Adrenal gland (tissue), 12 donors: ENCODE data around the gene PRPF6. TPM values are rescaled to one million over a fixed set of nuclear protein-coding genes. Genes with fewer than 3 reads are reported as not detected.

Experiments
- DNase-seq, 7 donors: peaks; one replicate each; pipeline ENCODE4 v3.0.0-alpha.2; 2019 to 2020
- H3K27ac ChIP-seq, 5 donors: fragments of 200-600 bp; sonication (generic) in 4 of 5; 1 replicate in 3 of 5; 2 replicates in 2 of 5; pipeline versions ENCODE4 v1.5.1 to v1.8.0; 2016 to 2020; ENCODE audit warnings: mild to moderate bottlenecking in 1 of 5
- H3K27me3 ChIP-seq: fragments of 200-600 bp; 2 replicates; pipeline ENCODE4 v1.8.0; 2021
- H3K36me3 ChIP-seq, 2 donors: fragments of 200-600 bp; replicated peaks in 1 of 2; 1 replicate in 1 of 2; 2 replicates in 1 of 2; pipeline versions ENCODE4 v1.5.1 to v1.8.0; 2018 to 2022
- H3K4me1 ChIP-seq, 2 donors: fragments of 200-600 bp; replicated peaks in 1 of 2; 1 replicate in 1 of 2; 2 replicates in 1 of 2; pipeline versions ENCODE4 v1.5.1 to v1.8.0; 2018 to 2021
- H3K4me3 ChIP-seq, 4 donors: fragments of 200-600 bp; sonication (generic) in 3 of 4; one replicate each; pipeline ENCODE4 v1.5.1; 2016 to 2018
- H3K9me3 ChIP-seq, 3 donors: fragments of 200-600 bp; sonication (generic) in 1 of 3; replicated peaks in 1 of 3; 1 replicate in 2 of 3; 2 replicates in 1 of 3; pipeline versions ENCODE4 v1.5.1 to v1.8.0; 2016 to 2021
- CTCF ChIP-seq, 6 experiments: fragments of 450-650 bp in 4 of 6; fragments of 200-600 bp in 2 of 6; sonication (generic) in 1 of 6; IDR thresholded peaks; 1 replicate in 5 of 6; 2 replicates in 1 of 6; pipeline versions ENCODE4 v1.5.1 to v1.8.0; 2016 to 2021; ENCODE audit warnings: antibody characterized with exemption in 6 of 6, mild to moderate bottlenecking in 2 of 6, moderate library complexity in 1 of 6
- POLR2A ChIP-seq, 2 donors: fragments of 450-650 bp; IDR thresholded peaks; one replicate each; pipeline ENCODE4 v1.6.1; 2017; ENCODE audit warnings: antibody characterized with exemption in 2 of 2, mild to moderate bottlenecking in 2 of 2, moderate library complexity in 1 of 2
- WGBS, 4 donors: extraction: QIAGEN DNeasy Blood & Tissue Kit in 2 of 4; methylation state at CpG; one replicate each; pipeline versions ENCODE4 v1.1.5 to v1.1.7; 2013 to 2017; 5-methylcytosine and 5-hydroxymethylcytosine counted together
- intact Hi-C, 2 donors: fragments of 100-400 bp; cut with DNase I; formaldehyde crosslinking; loops; one replicate each; pipeline versions ENCODE4 v1.14.1 to v1.15.0; 2022 to 2023
- polyA plus RNA-seq, 3 donors: library from polyadenylated mRNA; stranded (reverse); fragments of 200-250 nt in 2 of 3; fragments of 350-450 nt in 1 of 3; fragmentation: Illumina TruSeq in 1 of 3; extraction: RNeasy Lipid Tissue Mini Kit (QIAGEN cat#74804) in 1 of 3; gene quantifications; one replicate each; pipeline ENCODE4 v1.2.3, GENCODE V29; 2013 to 2014
- total RNA-seq, 9 donors: library from RNA; depleted of rRNA in 4 of 9; stranded (reverse); fragments of >200 nt in 4 of 9; fragments of 120-200 nt in 1 of 9; fragmentation: NEBNext Ultra II Directional in 1 of 9; extraction: Animal tissue kit (Norgen Biotek cat#: 25700) in 1 of 9; gene quantifications; one replicate each; pipeline versions ENCODE4 v1.1.0 to v1.2.4, GENCODE V29; 2013 to 2023
- donor health status: healthy with polysubstance abuse.
- donor health status: Bipolar disorder and iron deficiency.
- donor health status: DM: yes; HTN: yes; CAD: no.
- donor health status: DM: no; HTN: no; CAD: no.
- donor health status: DM: no; HTN: no; CAD: no.
- donor health status: DM: yes; HTN: yes; CAD: no.

Gene PRPF6
- total and polyA plus RNA-seq, 12 donors: 48.3 to 73.9 (median 55.3) TPM

- peaks cover 41% of the 10 kb centered on the region for H3K27me3 ChIP-seq
- no peak overlapping the region for H3K4me3 ChIP-seq
- WGBS, 4 donors: 29 to 48% (median 37%) methylated on average over 4 to 17 of the region's 17 CpGs
- H3K27ac ChIP-seq: peak overlapping the region in 2 of 5 donors; percentile 16 to 80
- H3K9me3 ChIP-seq: no peaks in the 10 kb centered on the region
- no peaks in the 10 kb centered on the region for H3K4me1 ChIP-seq
- TF ChIP-seq CTCF (IDR thresholded peaks at IDR 0.05) (peak in 2 of 6 experiments; percentile 5 to 8), POLR2A (IDR thresholded peaks at IDR 0.05) (peak in 1 of 2 donors; percentile 26)
- intact Hi-C loops: no loop called here
- no peaks in the 10 kb centered on the region for H3K36me3 ChIP-seq
- DNase-seq: peak in 5 of 7 donors; percentile 33 to 79 (median 66)
These were observed 73.1 kb downstream of the PRPF6 start for GRCh38 chr20:64053841-64054661.

- Histone ChIP-seq H3K36me3 (no peaks in the 10 kb centered on the region), H3K27ac (peak overlapping the region in 3 of 5 donors; percentile 11 to 72 (median 41)), H3K9me3 (no peaks in the 10 kb centered on the region), H3K4me3 (no peak overlapping the region), H3K27me3 (peaks cover 31% of the 10 kb centered on the region), H3K4me1 (no peaks in the 10 kb centered on the region)
- no peak for DNase-seq
- 34 to 62% (median 55%) methylated on average over 2 to 9 of the region's 9 CpGs for WGBS, 4 donors
- intact Hi-C loops: no loop called here
- no peak for TF ChIP-seq CTCF (IDR thresholded peaks at IDR 0.05)
- TF ChIP-seq POLR2A (IDR thresholded peaks at IDR 0.05): no peak
These were observed 74.5 kb downstream of the PRPF6 start for GRCh38 chr20:64055396-64055892.

GRCh38 chr20:64055893-64056638 is 75.1 kb downstream of the PRPF6 start:
- H3K4me3 ChIP-seq: no peak overlapping the region
- H3K27ac ChIP-seq: peak overlapping the region in 3 of 5 donors; percentile 11 to 72 (median 41)

More at GRCh38 chr20:64055893-64056638, 75.1 kb downstream of the PRPF6 start:
- H3K36me3 ChIP-seq: no peaks in the 10 kb centered on the region
- peaks cover 24% of the 10 kb centered on the region for H3K27me3 ChIP-seq
- TF ChIP-seq POLR2A (IDR thresholded peaks at IDR 0.05): no peak
- peak in 1 of 6 experiments; percentile 4 for TF ChIP-seq CTCF (IDR thresholded peaks at IDR 0.05)
- DNase-seq: peak in 5 of 7 donors; percentile 51 to 71 (median 63)
- no peaks in the 10 kb centered on the region for H3K9me3 ChIP-seq
- 37 to 55% (median 41%) methylated on average over 7 to 22 of the region's 22 CpGs for WGBS, 4 donors
- H3K4me1 ChIP-seq: no peaks in the 10 kb centered on the region
- intact Hi-C loops: no loop called here
